Calu3 (cell line): ENCODE results near the gene MCTP1. TPM values are rescaled to one million over a fixed set of nuclear protein-coding genes. Genes with fewer than 3 reads are reported as not detected.

Source experiments
- BruUV-seq: library from RNA; stranded (reverse); fragments of 400-500 nt; replicated peaks from 2 replicates; lab custom pipeline; 2021; lab: Mats Ljungman, UMichigan
- CTCF ChIA-PET: fragments of 300-600 bp; sonication (Branson Sonifier 250); formaldehyde crosslinking; loops from one replicate; lab custom pipeline; 2022; ENCODE audit warnings: antibody characterized with exemption; lab: Charles Lee
- DNase-seq: peaks from one replicate; pipeline ENCODE4 v3.0.0; 2022
- H3K27ac Mint-ChIP-seq: one replicate; pipeline ENCODE4 v1.8.0; 2022; ENCODE audit warnings: mixed read lengths; ENCODE audit not compliant: unreplicated experiment
- H3K27me3 Mint-ChIP-seq: one replicate; pipeline ENCODE4 v1.8.0; 2022; ENCODE audit warnings: mixed read lengths; ENCODE audit not compliant: unreplicated experiment
- H3K36me3 Mint-ChIP-seq: one replicate; pipeline ENCODE4 v1.8.0; 2022; ENCODE audit warnings: mild to moderate bottlenecking, moderate library complexity, mixed read lengths; ENCODE audit not compliant: insufficient read depth, unreplicated experiment
- H3K4me1 Mint-ChIP-seq: one replicate; pipeline ENCODE4 v1.8.0; 2022; ENCODE audit warnings: mild to moderate bottlenecking, low read depth, mixed read lengths; ENCODE audit not compliant: unreplicated experiment
- H3K4me3 Mint-ChIP-seq: one replicate; pipeline ENCODE4 v1.8.0; 2022; ENCODE audit warnings: mild to moderate bottlenecking, low read depth, moderate library complexity, mixed read lengths; ENCODE audit not compliant: unreplicated experiment
- H3K9me3 Mint-ChIP-seq: one replicate; pipeline ENCODE4 v1.8.0; 2022; ENCODE audit warnings: low read depth, mixed read lengths; ENCODE audit not compliant: unreplicated experiment
- CTCF ChIP-seq: fragments of 200-600 bp; IDR thresholded peaks from one replicate; pipeline ENCODE4 v1.8.0; 2022; ENCODE audit warnings: antibody characterized with exemption; ENCODE audit not compliant: unreplicated experiment
- intact Hi-C: fragments of 100-400 bp; cut with micrococcal nuclease; formaldehyde crosslinking; loops from one replicate; pipeline ENCODE4 v1.10.0; 2022; ENCODE audit not compliant: unreplicated experiment
- total RNA-seq: library from RNA; stranded (reverse); gene quantifications from 2 replicates; pipeline ENCODE4 v1.2.3, GENCODE V29; 2022

The MCTP1 gene
- total RNA-seq, 1 experiment from 2014 or later = 28.4 TPM

- no peak overlapping the region for H3K4me3 Mint-ChIP-seq
- no peak for TF ChIP-seq CTCF
- CTCF ChIA-PET = interaction anchor here (0.6 to 0.9 kb wide), 3 partner anchors 102 to 656 kb away, joined by 3 to 5 read pairs (median 3); no protein-coding TSS in a partner anchor
Observed at GRCh38 chr5:94759961-94760360, 524.9 kb downstream of the MCTP1 start.

GRCh38 chr5:94759022-94759421, 525.9 kb downstream of the MCTP1 start:
- CTCF ChIA-PET = no interaction called here
- Mint-ChIP-seq H3K27ac (no peak overlapping the region), H3K4me3 (no peak overlapping the region)

More at GRCh38 chr5:94759961-94760360, 524.9 kb downstream of the MCTP1 start:
- intact Hi-C loops = no loop called here
- H3K27ac Mint-ChIP-seq = no peak overlapping the region
- H3K36me3 Mint-ChIP-seq = no peaks in the 10 kb centered on the region
- H3K27me3 Mint-ChIP-seq = no peaks in the 10 kb centered on the region
- BruUV-seq = no TSS peak
- no peaks in the 10 kb centered on the region for H3K4me1 Mint-ChIP-seq
- no peak for DNase-seq
- H3K9me3 Mint-ChIP-seq = no peaks in the 10 kb centered on the region

GRCh38 chr5:94754824-94755223, 530.1 kb downstream of the MCTP1 start:
- Mint-ChIP-seq H3K27me3 (no peaks in the 10 kb centered on the region), H3K27ac (no peak overlapping the region), H3K4me3 (no peak overlapping the region), H3K4me1 (no peaks in the 10 kb centered on the region), H3K36me3 (no peaks in the 10 kb centered on the region), H3K9me3 (no peaks in the 10 kb centered on the region)
- no TSS peak for BruUV-seq
- CTCF ChIA-PET = no interaction called here
- TF ChIP-seq CTCF = no peak
- DNase-seq = no peak
- intact Hi-C loops = no loop called here

More at GRCh38 chr5:94759022-94759421, 525.9 kb downstream of the MCTP1 start:
- no peak for TF ChIP-seq CTCF
- no peaks in the 10 kb centered on the region for H3K4me1 Mint-ChIP-seq
- H3K27me3 Mint-ChIP-seq = no peaks in the 10 kb centered on the region
- no TSS peak for BruUV-seq
- no peaks in the 10 kb centered on the region for H3K9me3 Mint-ChIP-seq
- intact Hi-C loops = no loop called here
- no peaks in the 10 kb centered on the region for H3K36me3 Mint-ChIP-seq
- DNase-seq = no peak

- CTCF ChIA-PET = no interaction called here
- H3K9me3 Mint-ChIP-seq = no peaks in the 10 kb centered on the region
- intact Hi-C loops = no loop called here
- no peak overlapping the region for H3K27ac Mint-ChIP-seq
- H3K4me1 Mint-ChIP-seq = peaks cover 3% of the 10 kb centered on the region
- DNase-seq = no peak
- H3K27me3 Mint-ChIP-seq = no peaks in the 10 kb centered on the region
- no TSS peak for BruUV-seq
- no peaks in the 10 kb centered on the region for H3K36me3 Mint-ChIP-seq
- no peak overlapping the region for H3K4me3 Mint-ChIP-seq
- TF ChIP-seq CTCF = no peak
Observed at GRCh38 chr5:94751460-94751859, 533.4 kb downstream of the MCTP1 start.
